GM23248 (cell line): ENCODE results near the gene B3GAT3. TPM values are rescaled to one million over a fixed set of nuclear protein-coding genes. Genes with fewer than 3 reads are reported as not detected.

Experiments used
- DNase-seq: peaks from one replicate; pipeline ENCODE4 v3.0.0-alpha.2; 2015
- H2AFZ ChIP-seq: fragments of 200-600 bp; sonication (generic); 2 replicates; pipeline ENCODE4 v1.6.1; 2016; ENCODE audit warnings: antibody characterized with exemption
- H3F3A ChIP-seq: fragments of 200-600 bp; sonication (generic); 2 replicates; pipeline ENCODE4 v1.6.1; 2016; ENCODE audit warnings: mild to moderate bottlenecking, antibody characterized with exemption, mixed run types; ENCODE audit not compliant: insufficient read depth
- H3K27ac ChIP-seq: fragments of 200-600 bp; sonication (generic); 2 replicates; pipeline ENCODE4 v1.5.1; 2016; ENCODE audit warnings: mild to moderate bottlenecking
- H3K27me3 ChIP-seq: fragments of 200-600 bp; sonication (generic); replicated peaks from 2 replicates; pipeline ENCODE4 v1.6.1; 2016; ENCODE audit warnings: mild to moderate bottlenecking; ENCODE audit not compliant: insufficient read depth
- H3K36me3 ChIP-seq: fragments of 200-600 bp; sonication (generic); 2 replicates; pipeline ENCODE4 v1.6.1; 2016; ENCODE audit warnings: low read depth, mild to moderate bottlenecking
- H3K4me1 ChIP-seq: fragments of 200-600 bp; sonication (generic); 2 replicates; pipeline ENCODE4 v1.6.1; 2016; ENCODE audit warnings: mild to moderate bottlenecking; ENCODE audit not compliant: insufficient read depth
- H3K4me2 ChIP-seq: fragments of 200-600 bp; sonication (generic); one replicate; pipeline ENCODE4 v1.6.1; 2016; ENCODE audit warnings: mild to moderate bottlenecking; ENCODE audit not compliant: unreplicated experiment
- H3K4me3 ChIP-seq: fragments of 200-600 bp; sonication (generic); 2 replicates; pipeline ENCODE4 v1.5.1; 2016; ENCODE audit warnings: mild to moderate bottlenecking
- H3K79me2 ChIP-seq: fragments of 200-600 bp; sonication (generic); 2 replicates; pipeline ENCODE4 v1.6.1; 2016; ENCODE audit warnings: mild to moderate bottlenecking; ENCODE audit not compliant: insufficient read depth
- H3K9ac ChIP-seq: fragments of 200-600 bp; sonication (generic); 2 replicates; pipeline ENCODE4 v1.6.1; 2016; ENCODE audit warnings: mild to moderate bottlenecking
- H3K9me2 ChIP-seq: fragments of 200-600 bp; sonication (generic); 2 replicates; pipeline ENCODE4 v1.6.1; 2016; ENCODE audit warnings: mixed run types, mild to moderate bottlenecking, moderate library complexity; ENCODE audit not compliant: insufficient read depth
- H3K9me3 ChIP-seq: fragments of 200-600 bp; sonication (generic); one replicate; pipeline ENCODE4 v1.6.1; 2017; ENCODE audit warnings: low read depth
- H4K20me1 ChIP-seq: fragments of 200-600 bp; sonication (generic); 2 replicates; pipeline ENCODE4 v1.6.0; 2016; ENCODE audit not compliant: insufficient read depth
- EZH2 ChIP-seq: fragments of 200-600 bp; sonication (generic); IDR thresholded peaks from 2 replicates; pipeline ENCODE4 v1.6.1; 2018; ENCODE audit warnings: antibody characterized with exemption, mild to moderate bottlenecking; ENCODE audit not compliant: insufficient read depth, poor library complexity, severe bottlenecking
- EZH2phosphoT487 ChIP-seq: fragments of 200-600 bp; sonication (generic); IDR thresholded peaks from 2 replicates; pipeline ENCODE4 v1.6.1; 2018; ENCODE audit warnings: antibody characterized with exemption, moderate library complexity, mild to moderate bottlenecking, low read depth; ENCODE audit not compliant: insufficient read depth
- WGBS, 2 experiments: methylation state at CpG; one replicate each; pipeline ENCODE4 v1.1.6; 2015 to 2017; ENCODE audit warnings: low lambda C conversion rate in 2 of 2, low coverage in 1 of 2; ENCODE audit errors: missing lambda C conversion rate in 2 of 2; 5-methylcytosine and 5-hydroxymethylcytosine counted together
- in situ Hi-C: fragments of 300-500 bp; cut with MboI; formaldehyde crosslinking; loops from 2 replicates; pipeline ENCODE4 v1.15.0; 2020
- polyA plus RNA-seq: library from polyadenylated mRNA; unstranded; fragments of >200 nt; fragmentation: Nextera tagmentation; extraction: Ambion mirVana; gene quantifications from 2 replicates; pipeline ENCODE4 v1.2.1, GENCODE V29; 2016
- total RNA-seq: library from RNA; depleted of rRNA; stranded (reverse); fragments of >200 nt; shearing (Covaris generic); gene quantifications from 2 replicates; pipeline ENCODE4 v1.2.3, GENCODE V29; 2014

The B3GAT3 gene
- total and polyA plus RNA-seq, 2 experiments from 2014 or later: 35.6 to 44.2 TPM

- Histone ChIP-seq H3F3A (peaks cover 21% of the 10 kb centered on the region), H3K9me2 (no peaks in the 10 kb centered on the region), H3K4me2 (no peak overlapping the region), H4K20me1 (no peaks in the 10 kb centered on the region), H3K9me3 (no peaks in the 10 kb centered on the region), H3K27ac (no peak overlapping the region), H3K27me3 (no peaks in the 10 kb centered on the region), H2AFZ (no peak overlapping the region), H3K79me2 (peaks cover 32% of the 10 kb centered on the region), H3K4me3 (no peak overlapping the region), H3K4me1 (peaks cover 15% of the 10 kb centered on the region), H3K36me3 (peaks cover 8% of the 10 kb centered on the region; the same call in 1 of the 2 replicates), H3K9ac (no peak overlapping the region)
- in situ Hi-C loops: no loop called here
- WGBS, 2 experiments: 97 to 98% methylated on average over 8 of the region's 8 CpGs
- DNase-seq: no peak
- no peak for TF ChIP-seq EZH2phosphoT487
- TF ChIP-seq EZH2: no peak
Measured at GRCh38 chr11:62603776-62604299, 17.9 kb downstream of the B3GAT3 start.

DNA sequence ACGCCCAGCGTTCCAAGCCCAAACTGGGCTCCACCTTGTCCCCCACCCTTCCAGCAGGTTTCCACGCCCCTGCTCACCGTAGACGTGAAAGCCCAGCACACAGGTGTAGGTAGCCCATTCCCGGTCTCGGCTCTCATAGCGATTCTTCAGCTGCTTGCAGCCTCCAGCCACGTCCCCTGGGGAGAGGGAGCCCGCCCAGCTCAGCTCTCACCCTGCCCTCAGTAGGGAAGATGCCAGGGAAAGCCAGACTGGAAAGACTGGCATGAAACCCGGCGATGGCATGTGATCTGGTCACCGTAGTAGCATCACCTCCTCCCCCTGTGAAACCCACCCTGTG is 18.7 kb downstream of the B3GAT3 start:
- no peak overlapping the region for H3K27ac ChIP-seq
- H3K79me2 ChIP-seq: peaks cover 37% of the 10 kb centered on the region
- H3K36me3 ChIP-seq: peaks cover 16% of the 10 kb centered on the region; the same call in 1 of the 2 replicates
- H3F3A ChIP-seq: peaks cover 29% of the 10 kb centered on the region
- H3K9me3 ChIP-seq: no peaks in the 10 kb centered on the region
- no peaks in the 10 kb centered on the region for H3K27me3 ChIP-seq
- TF ChIP-seq EZH2phosphoT487: no peak
- no peak for TF ChIP-seq EZH2
- in situ Hi-C loops: no loop called here
- H3K4me1 ChIP-seq: peaks cover 20% of the 10 kb centered on the region
- no peak overlapping the region for H3K4me2 ChIP-seq
- 40 to 50% methylated on average over 13 of the region's 13 CpGs for WGBS, 2 experiments
- no peak overlapping the region for H3K9ac ChIP-seq
- H2AFZ ChIP-seq: no peak overlapping the region
- no peak for DNase-seq
- H3K4me3 ChIP-seq: no peak overlapping the region
- no peaks in the 10 kb centered on the region for H3K9me2 ChIP-seq
- H4K20me1 ChIP-seq: no peaks in the 10 kb centered on the region

- Histone ChIP-seq H3K4me3 (peak overlapping the region; percentile 88), H3F3A (peaks cover 31% of the 10 kb centered on the region), H3K4me1 (peaks cover 20% of the 10 kb centered on the region), H3K9ac (peak overlapping the region; percentile 95), H3K27ac (peak overlapping the region; percentile 52), H2AFZ (peak overlapping the region; percentile 64), H4K20me1 (no peaks in the 10 kb centered on the region), H3K9me3 (no peaks in the 10 kb centered on the region), H3K4me2 (peak overlapping the region; percentile 83), H3K27me3 (no peaks in the 10 kb centered on the region), H3K9me2 (no peaks in the 10 kb centered on the region), H3K36me3 (peaks cover 17% of the 10 kb centered on the region; the same call in 1 of the 2 replicates), H3K79me2 (peaks cover 39% of the 10 kb centered on the region)
- in situ Hi-C loops: no loop called here
- 7 to 9% methylated on average over 50 to 75 of the region's 96 CpGs for WGBS, 2 experiments
- peak; percentile 57 for DNase-seq
- TF ChIP-seq EZH2phosphoT487: no peak
- TF ChIP-seq EZH2: no peak
Measured at GRCh38 chr11:62602141-62603071, 19.4 kb downstream of the B3GAT3 start.

GRCh38 chr11:62601372-62602140 is 20.2 kb downstream of the B3GAT3 start, which contains the start of gene MTA2:
Gene MTA2 (minus strand): TSS chr11:62601865. CDS start chr11:62601450, 415 bp downstream.
- 1% methylated on average over 55 of the region's 83 CpGs for WGBS, 2 experiments
- Histone ChIP-seq H3K4me2 (peak within 1 kb of the TSS; percentile 100), H3K27me3 (no peaks in the 10 kb centered on the region), H3K79me2 (peaks cover 48% of the 10 kb centered on the region), H3K27ac (peak within 1 kb of the TSS; percentile 77), H3K36me3 (peaks cover 20% of the 10 kb centered on the region; the same call in 1 of the 2 replicates), H3K4me1 (peaks cover 20% of the 10 kb centered on the region), H4K20me1 (no peaks in the 10 kb centered on the region), H3K9ac (peak within 1 kb of the TSS; percentile 95), H2AFZ (peak within 1 kb of the TSS; percentile 76), H3K4me3 (peak within 1 kb of the TSS; percentile 88), H3K9me2 (no peaks in the 10 kb centered on the region), H3F3A (peaks cover 31% of the 10 kb centered on the region), H3K9me3 (no peaks in the 10 kb centered on the region)
- DNase-seq: peak; percentile 99
- TF ChIP-seq EZH2phosphoT487 (no peak), EZH2 (no peak)
- in situ Hi-C loops: no loop called here
